Nephron progenitor cell (in vitro differentiated cells): Measurements from ENCODE around the gene ANP32E.

Source experiments
- DNase-seq: peaks from one replicate; pipeline ENCODE4 v3.0.0; 2021
- H3K27ac Mint-ChIP-seq: 2 replicates; pipeline ENCODE4 v1.8.0; 2021; ENCODE audit warnings: mild to moderate bottlenecking, moderate library complexity, mixed read lengths
- H3K27me3 Mint-ChIP-seq: 2 replicates; pipeline ENCODE4 v1.8.0; 2021; ENCODE audit warnings: mild to moderate bottlenecking, low read depth, mixed read lengths; ENCODE audit not compliant: poor library complexity
- H3K36me3 Mint-ChIP-seq: 2 replicates; pipeline ENCODE4 v1.8.0; 2021; ENCODE audit warnings: low read depth, mixed read lengths
- H3K4me1 Mint-ChIP-seq: 2 replicates; pipeline ENCODE4 v1.8.0; 2021; ENCODE audit warnings: mixed read lengths
- H3K4me3 Mint-ChIP-seq: 2 replicates; pipeline ENCODE4 v1.8.0; 2021; ENCODE audit warnings: mild to moderate bottlenecking, moderate library complexity, mixed read lengths
- H3K9me3 Mint-ChIP-seq: 2 replicates; pipeline ENCODE4 v1.8.0; 2021; ENCODE audit warnings: mild to moderate bottlenecking, moderate library complexity, mixed read lengths
- TF ChIP-seq, protein P1 (sequence below): fragments of 200-600 bp; sonication (generic); IDR thresholded peaks from 2 replicates; pipeline ENCODE4 v1.5.0; 2021; ENCODE audit warnings: antibody characterized with exemption

ANP32E gene

DNA sequence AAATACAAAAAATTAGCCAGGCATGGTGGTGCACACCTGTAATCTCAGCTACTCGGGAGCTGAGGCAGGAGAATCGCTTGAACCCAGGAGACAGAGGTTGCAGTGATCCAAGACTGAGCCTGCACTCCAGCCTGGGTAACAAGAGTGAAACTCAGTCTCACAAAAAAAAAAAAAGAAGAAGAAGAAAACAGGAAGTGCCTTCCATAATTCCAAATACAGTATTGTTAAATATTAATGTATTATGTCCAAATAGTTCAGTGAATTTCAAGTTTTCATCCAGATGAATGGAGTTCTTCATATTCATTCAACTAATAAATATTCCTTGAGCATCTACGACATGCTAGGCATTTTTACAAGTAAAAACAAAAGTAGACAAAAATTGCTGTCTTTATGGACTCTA is 52.9 kb downstream of the ANP32E start:
- TF ChIP-seq, protein P1, sequence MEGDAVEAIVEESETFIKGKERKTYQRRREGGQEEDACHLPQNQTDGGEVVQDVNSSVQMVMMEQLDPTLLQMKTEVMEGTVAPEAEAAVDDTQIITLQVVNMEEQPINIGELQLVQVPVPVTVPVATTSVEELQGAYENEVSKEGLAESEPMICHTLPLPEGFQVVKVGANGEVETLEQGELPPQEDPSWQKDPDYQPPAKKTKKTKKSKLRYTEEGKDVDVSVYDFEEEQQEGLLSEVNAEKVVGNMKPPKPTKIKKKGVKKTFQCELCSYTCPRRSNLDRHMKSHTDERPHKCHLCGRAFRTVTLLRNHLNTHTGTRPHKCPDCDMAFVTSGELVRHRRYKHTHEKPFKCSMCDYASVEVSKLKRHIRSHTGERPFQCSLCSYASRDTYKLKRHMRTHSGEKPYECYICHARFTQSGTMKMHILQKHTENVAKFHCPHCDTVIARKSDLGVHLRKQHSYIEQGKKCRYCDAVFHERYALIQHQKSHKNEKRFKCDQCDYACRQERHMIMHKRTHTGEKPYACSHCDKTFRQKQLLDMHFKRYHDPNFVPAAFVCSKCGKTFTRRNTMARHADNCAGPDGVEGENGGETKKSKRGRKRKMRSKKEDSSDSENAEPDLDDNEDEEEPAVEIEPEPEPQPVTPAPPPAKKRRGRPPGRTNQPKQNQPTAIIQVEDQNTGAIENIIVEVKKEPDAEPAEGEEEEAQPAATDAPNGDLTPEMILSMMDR = no peak
- Mint-ChIP-seq H3K9me3 (no peaks in the 10 kb centered on the region), H3K4me1 (peaks cover 15% of the 10 kb centered on the region), H3K27me3 (peaks cover 7% of the 10 kb centered on the region), H3K4me3 (no peak overlapping the region), H3K27ac (no peak overlapping the region), H3K36me3 (no peaks in the 10 kb centered on the region)
- DNase-seq = no peak

- H3K27ac Mint-ChIP-seq = no peak overlapping the region
- TF ChIP-seq, protein P1 = no peak
- peaks cover 11% of the 10 kb centered on the region for H3K4me1 Mint-ChIP-seq
- no peak for DNase-seq
- no peak overlapping the region for H3K4me3 Mint-ChIP-seq
- H3K9me3 Mint-ChIP-seq = no peaks in the 10 kb centered on the region
- H3K36me3 Mint-ChIP-seq = no peaks in the 10 kb centered on the region
- H3K27me3 Mint-ChIP-seq = peaks cover 11% of the 10 kb centered on the region
These were observed 53.7 kb downstream of the ANP32E start for GRCh38 chr1:150182247-150182646.

DNA sequence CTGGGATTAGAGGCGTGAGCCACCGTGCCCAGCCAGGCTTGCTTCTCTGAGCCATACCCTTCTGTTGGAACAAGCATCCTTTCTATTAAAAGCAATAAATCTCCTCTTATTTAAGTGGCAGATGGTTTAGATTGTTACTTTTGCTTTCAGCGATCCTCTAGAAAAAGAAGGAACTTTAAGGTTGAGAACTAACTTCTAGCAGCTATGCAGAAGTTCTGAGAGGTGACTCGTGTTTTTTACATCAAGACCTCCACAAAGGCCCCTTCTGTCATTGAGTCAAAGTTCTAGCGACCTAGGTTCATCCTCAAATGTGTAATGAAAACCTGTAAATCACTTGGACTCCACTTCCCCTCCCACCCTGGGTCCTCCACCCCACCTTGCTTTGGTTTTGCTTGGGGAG is 55.4 kb downstream of the ANP32E start:
- no peaks in the 10 kb centered on the region for H3K9me3 Mint-ChIP-seq
- peaks cover 13% of the 10 kb centered on the region for H3K27me3 Mint-ChIP-seq
- H3K27ac Mint-ChIP-seq = no peak overlapping the region
- peaks cover 10% of the 10 kb centered on the region for H3K4me1 Mint-ChIP-seq
- no peaks in the 10 kb centered on the region for H3K36me3 Mint-ChIP-seq
- DNase-seq = no peak
- TF ChIP-seq, protein P1 = no peak
- no peak overlapping the region for H3K4me3 Mint-ChIP-seq

GRCh38 chr1:150179867-150180266 is 56.0 kb downstream of the ANP32E start:
- Mint-ChIP-seq H3K4me3 (no peak overlapping the region), H3K27me3 (peaks cover 13% of the 10 kb centered on the region), H3K36me3 (no peaks in the 10 kb centered on the region), H3K27ac (no peak overlapping the region), H3K9me3 (no peaks in the 10 kb centered on the region), H3K4me1 (peaks cover 10% of the 10 kb centered on the region)
- no peak for DNase-seq
- TF ChIP-seq, protein P1 = no peak

GRCh38 chr1:150178548-150178947 is 57.4 kb downstream of the ANP32E start:
- H3K36me3 Mint-ChIP-seq = no peaks in the 10 kb centered on the region
- TF ChIP-seq, protein P1 = no peak
- peaks cover 13% of the 10 kb centered on the region for H3K27me3 Mint-ChIP-seq
- H3K9me3 Mint-ChIP-seq = no peaks in the 10 kb centered on the region
- H3K4me3 Mint-ChIP-seq = no peak overlapping the region
- no peak for DNase-seq
- no peak overlapping the region for H3K27ac Mint-ChIP-seq
- peaks cover 14% of the 10 kb centered on the region for H3K4me1 Mint-ChIP-seq

GRCh38 chr1:150176593-150176992 is 59.3 kb downstream of the ANP32E start:
- Mint-ChIP-seq H3K9me3 (no peaks in the 10 kb centered on the region), H3K27ac (no peak overlapping the region), H3K36me3 (no peaks in the 10 kb centered on the region), H3K27me3 (peaks cover 17% of the 10 kb centered on the region), H3K4me1 (peaks cover 24% of the 10 kb centered on the region), H3K4me3 (no peak overlapping the region)
- TF ChIP-seq, protein P1 = no peak
- DNase-seq = no peak
